Adrenal gland (tissue), 5 donors: ENCODE data around the gene CTRB1.
"Not testable (repeated sequence)": the region's sequence is repeated elsewhere in the genome, so short reads cannot be mapped to it uniquely, and the experiment has no call there.

Experiments used
- POLR2A ChIP-seq, 2 donors: fragments of 450-650 bp; IDR thresholded peaks; one replicate each; pipeline ENCODE4 v1.6.1; 2017; ENCODE audit warnings: antibody characterized with exemption in 2 of 2, mild to moderate bottlenecking in 2 of 2, moderate library complexity in 1 of 2
- TF ChIP-seq, protein P1 (sequence below), 6 experiments: fragments of 450-650 bp in 4 of 6; fragments of 200-600 bp in 2 of 6; sonication (generic) in 1 of 6; IDR thresholded peaks; 1 replicate in 5 of 6; 2 replicates in 1 of 6; pipeline versions ENCODE4 v1.5.1 to v1.8.0; 2016 to 2021; ENCODE audit warnings: antibody characterized with exemption in 6 of 6, mild to moderate bottlenecking in 2 of 6, moderate library complexity in 1 of 6
- donor health status: DM: no; HTN: no; CAD: no.

DNA sequence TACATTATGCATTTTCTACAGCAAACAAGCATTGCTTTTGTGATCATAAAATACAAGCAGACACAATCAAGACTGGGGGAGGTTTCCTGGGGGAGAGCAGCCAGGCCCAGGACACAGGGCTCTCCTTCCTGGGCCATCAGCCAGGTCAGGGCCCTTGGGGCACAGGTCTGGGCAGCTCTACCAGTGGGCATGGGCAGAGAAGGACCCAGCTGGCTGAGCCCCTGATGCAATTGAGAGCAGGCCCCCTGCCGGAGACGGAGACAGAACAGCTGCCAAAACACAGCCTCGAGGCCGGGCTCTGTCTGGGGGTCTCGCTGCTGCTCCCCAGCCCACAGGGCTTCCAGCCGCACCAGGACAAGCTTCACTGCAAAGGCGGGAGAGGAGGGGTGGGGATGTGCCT is 21.8 kb downstream of the CTRB1 start:
- TF ChIP-seq, protein P1, sequence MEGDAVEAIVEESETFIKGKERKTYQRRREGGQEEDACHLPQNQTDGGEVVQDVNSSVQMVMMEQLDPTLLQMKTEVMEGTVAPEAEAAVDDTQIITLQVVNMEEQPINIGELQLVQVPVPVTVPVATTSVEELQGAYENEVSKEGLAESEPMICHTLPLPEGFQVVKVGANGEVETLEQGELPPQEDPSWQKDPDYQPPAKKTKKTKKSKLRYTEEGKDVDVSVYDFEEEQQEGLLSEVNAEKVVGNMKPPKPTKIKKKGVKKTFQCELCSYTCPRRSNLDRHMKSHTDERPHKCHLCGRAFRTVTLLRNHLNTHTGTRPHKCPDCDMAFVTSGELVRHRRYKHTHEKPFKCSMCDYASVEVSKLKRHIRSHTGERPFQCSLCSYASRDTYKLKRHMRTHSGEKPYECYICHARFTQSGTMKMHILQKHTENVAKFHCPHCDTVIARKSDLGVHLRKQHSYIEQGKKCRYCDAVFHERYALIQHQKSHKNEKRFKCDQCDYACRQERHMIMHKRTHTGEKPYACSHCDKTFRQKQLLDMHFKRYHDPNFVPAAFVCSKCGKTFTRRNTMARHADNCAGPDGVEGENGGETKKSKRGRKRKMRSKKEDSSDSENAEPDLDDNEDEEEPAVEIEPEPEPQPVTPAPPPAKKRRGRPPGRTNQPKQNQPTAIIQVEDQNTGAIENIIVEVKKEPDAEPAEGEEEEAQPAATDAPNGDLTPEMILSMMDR (IDR thresholded peaks at IDR 0.05): not testable (repeated sequence)
- TF ChIP-seq POLR2A (IDR thresholded peaks at IDR 0.05): not testable (repeated sequence)
